ENCODE results near the gene LRG1.

LRG1 gene

GRCh38 chr19:4580021-4580901 is 40.4 kb upstream of the LRG1 start:
- Histone ChIP-seq H3K4me1 (ENCODE audit: low read length) (peaks cover 37% of the 10 kb centered on the region), H2AFZ (ENCODE audit: low read depth, low read length) (no peak overlapping the region), H3K4me2 (ENCODE audit: low read length) (peak overlapping the region; percentile 86), H3K4me3 (ENCODE audit: low read length) (peak overlapping the region; percentile 88), H3K79me2 (ENCODE audit: low read length) (peaks cover 13% of the 10 kb centered on the region), H4K20me1 (ENCODE audit: insufficient read depth, low read length) (peaks cover 15% of the 10 kb centered on the region; the same call in 1 of the 2 replicates), H3K9me3 (ENCODE audit: insufficient read depth, low read length) (no peaks in the 10 kb centered on the region), H3K36me3 (replicated peaks; ENCODE audit: low read depth, low read length) (peaks cover 8% of the 10 kb centered on the region), H3K9ac (ENCODE audit: low read length) (peak overlapping the region; percentile 8; the same call in 1 of the 2 replicates), H3K27ac (ENCODE audit: low read length) (no peak overlapping the region), H3K27me3 (ENCODE audit: low read depth, low read length) (no peaks in the 10 kb centered on the region)
- TF ChIP-seq, protein P1, sequence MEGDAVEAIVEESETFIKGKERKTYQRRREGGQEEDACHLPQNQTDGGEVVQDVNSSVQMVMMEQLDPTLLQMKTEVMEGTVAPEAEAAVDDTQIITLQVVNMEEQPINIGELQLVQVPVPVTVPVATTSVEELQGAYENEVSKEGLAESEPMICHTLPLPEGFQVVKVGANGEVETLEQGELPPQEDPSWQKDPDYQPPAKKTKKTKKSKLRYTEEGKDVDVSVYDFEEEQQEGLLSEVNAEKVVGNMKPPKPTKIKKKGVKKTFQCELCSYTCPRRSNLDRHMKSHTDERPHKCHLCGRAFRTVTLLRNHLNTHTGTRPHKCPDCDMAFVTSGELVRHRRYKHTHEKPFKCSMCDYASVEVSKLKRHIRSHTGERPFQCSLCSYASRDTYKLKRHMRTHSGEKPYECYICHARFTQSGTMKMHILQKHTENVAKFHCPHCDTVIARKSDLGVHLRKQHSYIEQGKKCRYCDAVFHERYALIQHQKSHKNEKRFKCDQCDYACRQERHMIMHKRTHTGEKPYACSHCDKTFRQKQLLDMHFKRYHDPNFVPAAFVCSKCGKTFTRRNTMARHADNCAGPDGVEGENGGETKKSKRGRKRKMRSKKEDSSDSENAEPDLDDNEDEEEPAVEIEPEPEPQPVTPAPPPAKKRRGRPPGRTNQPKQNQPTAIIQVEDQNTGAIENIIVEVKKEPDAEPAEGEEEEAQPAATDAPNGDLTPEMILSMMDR (IDR thresholded peaks at IDR 0.05; ENCODE audit: low read depth, low read length) = peak; percentile 38
- no peak for TF ChIP-seq EZH2phosphoT487 (IDR thresholded peaks at IDR 0.05; ENCODE audit: low read depth)

- peaks cover 35% of the 10 kb centered on the region for H3K4me1 ChIP-seq (ENCODE audit: low read length)
- no peak overlapping the region for H3K4me2 ChIP-seq (ENCODE audit: low read length)
- H3K27me3 ChIP-seq (ENCODE audit: low read depth, low read length) = no peaks in the 10 kb centered on the region
- no peak overlapping the region for H2AFZ ChIP-seq (ENCODE audit: low read depth, low read length)
- H3K9ac ChIP-seq (ENCODE audit: low read length) = no peak overlapping the region
- H3K36me3 ChIP-seq (replicated peaks; ENCODE audit: low read depth, low read length) = peaks cover 8% of the 10 kb centered on the region
- H3K4me3 ChIP-seq (ENCODE audit: low read length) = no peak overlapping the region
- TF ChIP-seq, protein P1 (IDR thresholded peaks at IDR 0.05; ENCODE audit: low read depth, low read length) = no peak
- no peak for TF ChIP-seq EZH2phosphoT487 (IDR thresholded peaks at IDR 0.05; ENCODE audit: low read depth)
- H3K9me3 ChIP-seq (ENCODE audit: insufficient read depth, low read length) = no peaks in the 10 kb centered on the region
- no peak overlapping the region for H3K27ac ChIP-seq (ENCODE audit: low read length)
- H4K20me1 ChIP-seq (ENCODE audit: insufficient read depth, low read length) = peaks cover 15% of the 10 kb centered on the region; the same call in 1 of the 2 replicates
- peaks cover 13% of the 10 kb centered on the region for H3K79me2 ChIP-seq (ENCODE audit: low read length)
These were observed 39.6 kb upstream of the LRG1 start for GRCh38 chr19:4579389-4579788.

DNA sequence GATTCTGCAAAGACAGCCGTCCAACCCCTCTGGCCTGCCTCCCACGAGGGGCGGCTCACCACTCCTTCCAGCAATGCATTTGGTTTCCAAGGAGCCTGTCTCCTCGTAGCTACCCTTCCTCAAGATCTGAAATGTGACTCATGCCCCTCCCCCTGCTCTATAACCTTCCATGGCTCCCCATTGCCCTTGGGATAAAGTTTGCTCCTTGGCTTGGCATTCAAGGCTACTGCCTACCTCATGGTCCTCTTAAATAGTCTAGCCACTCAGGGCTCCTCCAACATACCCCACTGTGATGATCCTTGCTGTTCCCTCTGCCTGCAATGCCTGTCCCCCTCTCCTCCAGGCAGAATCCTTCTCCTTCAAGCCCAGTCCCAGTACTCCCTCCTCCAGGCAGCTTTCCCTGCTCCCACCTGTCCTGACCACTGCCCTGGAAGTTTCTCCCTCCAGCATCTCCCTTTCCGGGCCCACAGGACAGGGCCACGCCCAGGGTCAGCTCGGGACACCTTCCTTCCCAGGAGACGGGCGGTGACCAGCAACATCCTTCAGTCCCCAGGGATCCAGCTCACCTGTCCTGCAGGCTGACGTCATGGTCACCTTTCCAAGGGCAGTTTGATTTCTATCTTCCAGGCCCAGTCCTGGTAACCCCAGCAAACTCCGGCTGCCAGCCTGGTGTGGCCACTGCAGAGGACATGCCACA is 38.9 kb upstream of the LRG1 start:
- TF ChIP-seq EZH2phosphoT487 (IDR thresholded peaks at IDR 0.05; ENCODE audit: low read depth) = no peak
- no peak overlapping the region for H3K9ac ChIP-seq (ENCODE audit: low read length)
- no peak overlapping the region for H3K4me3 ChIP-seq (ENCODE audit: low read length)
- no peak overlapping the region for H3K27ac ChIP-seq (ENCODE audit: low read length)
- peaks cover 15% of the 10 kb centered on the region; the same call in 1 of the 2 replicates for H4K20me1 ChIP-seq (ENCODE audit: insufficient read depth, low read length)
- no peaks in the 10 kb centered on the region for H3K27me3 ChIP-seq (ENCODE audit: low read depth, low read length)
- H3K79me2 ChIP-seq (ENCODE audit: low read length) = peaks cover 13% of the 10 kb centered on the region
- no peak overlapping the region for H2AFZ ChIP-seq (ENCODE audit: low read depth, low read length)
- no peaks in the 10 kb centered on the region for H3K9me3 ChIP-seq (ENCODE audit: insufficient read depth, low read length)
- H3K4me2 ChIP-seq (ENCODE audit: low read length) = no peak overlapping the region
- H3K4me1 ChIP-seq (ENCODE audit: low read length) = peaks cover 32% of the 10 kb centered on the region
- peaks cover 8% of the 10 kb centered on the region for H3K36me3 ChIP-seq (replicated peaks; ENCODE audit: low read depth, low read length)

DNA sequence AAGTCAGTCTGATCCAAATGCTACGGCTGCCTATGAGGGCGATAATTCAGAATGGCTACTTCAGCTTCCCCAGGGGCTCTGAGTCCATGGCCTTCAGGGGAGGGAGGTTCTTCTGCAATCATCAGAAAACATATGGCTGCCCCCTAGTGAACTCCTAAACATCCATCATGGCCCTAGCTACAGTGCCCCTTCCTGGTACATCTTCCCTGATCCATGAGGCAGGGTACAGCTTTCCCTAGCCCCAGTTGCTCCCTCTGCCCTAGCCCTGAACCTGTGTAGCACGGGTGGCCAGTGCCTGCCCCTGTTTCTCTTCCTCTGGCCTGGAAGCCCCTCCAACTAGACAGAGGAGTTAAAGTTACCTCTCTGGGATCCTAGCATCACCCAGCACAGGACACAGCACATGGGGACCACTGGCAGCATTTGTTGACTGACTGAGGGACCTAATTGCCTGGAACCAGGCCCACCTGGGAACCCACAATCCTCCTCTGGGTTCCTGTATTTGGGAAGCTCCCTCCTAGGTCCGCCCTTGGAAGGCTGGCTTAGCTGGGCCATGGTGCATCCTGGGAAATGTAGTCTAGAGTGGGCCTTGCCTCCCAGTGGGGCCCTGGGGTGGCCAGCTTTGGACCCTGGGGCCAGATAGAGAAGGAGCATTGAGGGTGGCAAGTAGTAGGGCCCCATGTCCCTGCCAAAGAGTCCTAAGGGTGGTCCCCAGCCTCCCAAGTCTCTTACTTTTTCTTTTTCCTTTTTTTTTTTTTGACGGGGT is 37.4 kb upstream of the LRG1 start:
- peaks cover 18% of the 10 kb centered on the region for H4K20me1 ChIP-seq (ENCODE audit: insufficient read depth, low read length)
- peaks cover 8% of the 10 kb centered on the region for H3K36me3 ChIP-seq (replicated peaks; ENCODE audit: low read depth, low read length)
- H3K27ac ChIP-seq (ENCODE audit: low read length) = no peak overlapping the region
- peaks cover 13% of the 10 kb centered on the region for H3K79me2 ChIP-seq (ENCODE audit: low read length)
- peaks cover 22% of the 10 kb centered on the region for H3K4me1 ChIP-seq (ENCODE audit: low read length)
- no peak overlapping the region for H3K4me3 ChIP-seq (ENCODE audit: low read length)
- no peak overlapping the region for H2AFZ ChIP-seq (ENCODE audit: low read depth, low read length)
- H3K9ac ChIP-seq (ENCODE audit: low read length) = no peak overlapping the region
- H3K4me2 ChIP-seq (ENCODE audit: low read length) = no peak overlapping the region
- no peak for TF ChIP-seq EZH2phosphoT487 (IDR thresholded peaks at IDR 0.05; ENCODE audit: low read depth)
- TF ChIP-seq, protein P1 (IDR thresholded peaks at IDR 0.05; ENCODE audit: low read depth, low read length) = no peak
- H3K9me3 ChIP-seq (ENCODE audit: insufficient read depth, low read length) = no peaks in the 10 kb centered on the region
- H3K27me3 ChIP-seq (ENCODE audit: low read depth, low read length) = no peaks in the 10 kb centered on the region

All from OCI-LY3 (cell line).